OCI-LY1 (cell line): ENCODE data around the gene BAAT.

Experiments used
- H2AFZ ChIP-seq: fragments of 200-600 bp; sonication (generic), shearing (Covaris generic); 2 replicates; pipeline ENCODE4 v1.6.0; 2014; ENCODE audit warnings: antibody characterized with exemption, mild to moderate bottlenecking, low read length
- H3F3A ChIP-seq: fragments of 200-600 bp; sonication (generic), shearing (Covaris generic); 2 replicates; pipeline ENCODE4 v1.6.0; 2014; ENCODE audit warnings: mild to moderate bottlenecking, antibody characterized with exemption, low read length, moderate library complexity; ENCODE audit not compliant: insufficient read depth
- H3K27ac ChIP-seq: fragments of 200-600 bp; sonication (generic); 2 replicates; pipeline ENCODE4 v1.5.1; 2014; ENCODE audit warnings: low read length, mixed run types, mild to moderate bottlenecking, low read depth; ENCODE audit not compliant: poor library complexity, severe bottlenecking
- H3K27me3 ChIP-seq: fragments of 200-600 bp; sonication (generic); 2 replicates; pipeline ENCODE4 v1.6.0; 2014; ENCODE audit warnings: antibody characterized with exemption, mild to moderate bottlenecking, low read length, moderate library complexity; ENCODE audit not compliant: insufficient read depth
- H3K36me3 ChIP-seq: fragments of 200-600 bp; sonication (generic); 2 replicates; pipeline ENCODE4 v1.6.1; 2014; ENCODE audit warnings: mild to moderate bottlenecking, antibody characterized with exemption, low read length, moderate library complexity, mixed read lengths; ENCODE audit not compliant: insufficient read depth
- H3K4me1 ChIP-seq: fragments of 200-600 bp; sonication (generic); 2 replicates; pipeline ENCODE4 v1.5.1; 2014; ENCODE audit warnings: mild to moderate bottlenecking, low read length, moderate library complexity; ENCODE audit not compliant: insufficient read depth, severe bottlenecking
- H3K4me2 ChIP-seq: fragments of 200-600 bp; sonication (generic), shearing (Covaris generic); 2 replicates; pipeline ENCODE4 v1.6.1; 2014; ENCODE audit warnings: low read length
- H3K4me3 ChIP-seq: fragments of 200-600 bp; sonication (generic); 2 replicates; pipeline ENCODE4 v1.5.1; 2014; ENCODE audit warnings: low read length, low read depth, mild to moderate bottlenecking, mixed read lengths; ENCODE audit not compliant: poor library complexity, severe bottlenecking
- H3K79me2 ChIP-seq: fragments of 200-600 bp; shearing (Covaris generic); 2 replicates; pipeline ENCODE4 v1.6.1; 2016; ENCODE audit warnings: mixed run types, low read length, mixed read lengths; ENCODE audit not compliant: insufficient read depth
- H3K9ac ChIP-seq: fragments of 200-600 bp; sonication (generic), shearing (Covaris generic); 2 replicates; pipeline ENCODE4 v1.6.1; 2014; ENCODE audit warnings: mild to moderate bottlenecking, low read length, mixed read lengths
- H3K9me2 ChIP-seq: fragments of 200-600 bp; sonication (generic), shearing (Covaris generic); 2 replicates; pipeline ENCODE4 v1.6.1; 2014; ENCODE audit warnings: low read depth, mild to moderate bottlenecking, low read length, mixed read lengths
- H3K9me3 ChIP-seq: fragments of 200-600 bp; shearing (Covaris generic); 2 replicates; pipeline ENCODE4 v1.6.1; 2014; ENCODE audit warnings: low read length, mixed read lengths
- H4K20me1 ChIP-seq: fragments of 200-600 bp; sonication (generic), shearing (Covaris generic); 2 replicates; pipeline ENCODE4 v1.6.0; 2016; ENCODE audit warnings: mild to moderate bottlenecking, low read length; ENCODE audit not compliant: insufficient read depth
- EZH2 ChIP-seq: fragments of 200-600 bp; sonication (generic), shearing (Covaris generic); IDR thresholded peaks from 2 replicates; pipeline ENCODE4 v1.8.0; 2017; ENCODE audit warnings: borderline replicate concordance, mixed run types, mild to moderate bottlenecking, antibody characterized with exemption, low read length, moderate library complexity, mixed read lengths
- TF ChIP-seq, protein P1 (sequence below): fragments of 200-600 bp; sonication (generic), shearing (Covaris generic); IDR thresholded peaks from 2 replicates; pipeline ENCODE4 v1.5.1; 2017; ENCODE audit warnings: mild to moderate bottlenecking, antibody characterized with exemption, low read length, moderate library complexity, mixed read lengths

The BAAT gene

DNA sequence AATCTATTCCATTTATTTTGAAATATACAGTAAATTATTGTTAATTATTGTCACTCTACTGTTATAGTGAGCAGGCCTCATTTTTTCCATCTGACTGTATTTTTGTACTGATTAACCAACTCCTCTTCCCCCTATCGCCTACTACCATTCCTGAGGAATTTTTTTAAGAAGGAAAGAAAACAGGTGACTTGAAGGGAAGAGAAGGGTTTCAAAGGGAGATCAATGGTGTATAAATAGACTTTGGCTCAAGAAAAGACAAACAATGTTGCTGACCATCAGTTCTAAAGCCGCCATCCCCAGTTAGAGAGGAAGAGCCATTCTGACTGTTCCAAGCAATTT is 69.7 kb downstream of the BAAT start:
- no peaks in the 10 kb centered on the region for H3F3A ChIP-seq
- H3K4me3 ChIP-seq, result no peak overlapping the region
- H3K9ac ChIP-seq, result no peak overlapping the region
- no peaks in the 10 kb centered on the region for H3K27me3 ChIP-seq
- no peaks in the 10 kb centered on the region for H3K79me2 ChIP-seq
- no peaks in the 10 kb centered on the region for H3K4me1 ChIP-seq
- no peaks in the 10 kb centered on the region for H4K20me1 ChIP-seq
- H2AFZ ChIP-seq, result no peak overlapping the region
- H3K36me3 ChIP-seq, result no peaks in the 10 kb centered on the region
- H3K27ac ChIP-seq, result no peak overlapping the region
- no peaks in the 10 kb centered on the region for H3K9me3 ChIP-seq
- H3K4me2 ChIP-seq, result no peak overlapping the region
- H3K9me2 ChIP-seq, result no peaks in the 10 kb centered on the region
- TF ChIP-seq, protein P1, sequence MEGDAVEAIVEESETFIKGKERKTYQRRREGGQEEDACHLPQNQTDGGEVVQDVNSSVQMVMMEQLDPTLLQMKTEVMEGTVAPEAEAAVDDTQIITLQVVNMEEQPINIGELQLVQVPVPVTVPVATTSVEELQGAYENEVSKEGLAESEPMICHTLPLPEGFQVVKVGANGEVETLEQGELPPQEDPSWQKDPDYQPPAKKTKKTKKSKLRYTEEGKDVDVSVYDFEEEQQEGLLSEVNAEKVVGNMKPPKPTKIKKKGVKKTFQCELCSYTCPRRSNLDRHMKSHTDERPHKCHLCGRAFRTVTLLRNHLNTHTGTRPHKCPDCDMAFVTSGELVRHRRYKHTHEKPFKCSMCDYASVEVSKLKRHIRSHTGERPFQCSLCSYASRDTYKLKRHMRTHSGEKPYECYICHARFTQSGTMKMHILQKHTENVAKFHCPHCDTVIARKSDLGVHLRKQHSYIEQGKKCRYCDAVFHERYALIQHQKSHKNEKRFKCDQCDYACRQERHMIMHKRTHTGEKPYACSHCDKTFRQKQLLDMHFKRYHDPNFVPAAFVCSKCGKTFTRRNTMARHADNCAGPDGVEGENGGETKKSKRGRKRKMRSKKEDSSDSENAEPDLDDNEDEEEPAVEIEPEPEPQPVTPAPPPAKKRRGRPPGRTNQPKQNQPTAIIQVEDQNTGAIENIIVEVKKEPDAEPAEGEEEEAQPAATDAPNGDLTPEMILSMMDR, result no peak
- TF ChIP-seq EZH2, result no peak

DNA sequence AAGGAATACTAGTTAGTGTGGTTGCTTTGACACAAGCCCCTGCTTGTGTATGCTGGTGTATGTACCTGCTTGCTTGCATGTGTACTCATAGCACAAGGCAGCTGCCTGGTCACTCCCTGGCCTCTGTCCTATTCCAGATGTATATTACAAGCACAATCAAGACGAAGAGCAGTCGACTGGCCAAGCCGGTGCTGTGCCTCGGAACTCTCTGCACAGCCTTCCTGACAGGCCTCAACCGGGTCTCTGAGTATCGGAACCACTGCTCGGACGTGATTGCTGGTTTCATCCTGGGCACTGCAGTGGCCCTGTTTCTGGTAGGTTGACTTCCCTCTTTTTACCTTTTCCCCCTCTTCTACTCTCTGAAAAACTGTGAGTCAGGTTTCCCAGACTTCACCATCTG is 72.1 kb downstream of the BAAT start:
- Histone ChIP-seq H3K4me3 (no peak overlapping the region), H2AFZ (no peak overlapping the region), H3K79me2 (no peaks in the 10 kb centered on the region), H4K20me1 (no peaks in the 10 kb centered on the region), H3F3A (no peaks in the 10 kb centered on the region), H3K27me3 (no peaks in the 10 kb centered on the region; the same call in 1 of the 2 replicates), H3K4me2 (no peak overlapping the region), H3K27ac (no peak overlapping the region), H3K9ac (no peak overlapping the region), H3K9me2 (no peaks in the 10 kb centered on the region), H3K9me3 (no peaks in the 10 kb centered on the region), H3K36me3 (no peaks in the 10 kb centered on the region), H3K4me1 (no peaks in the 10 kb centered on the region)
- TF ChIP-seq EZH2, result no peak
- TF ChIP-seq, protein P1, result no peak

DNA sequence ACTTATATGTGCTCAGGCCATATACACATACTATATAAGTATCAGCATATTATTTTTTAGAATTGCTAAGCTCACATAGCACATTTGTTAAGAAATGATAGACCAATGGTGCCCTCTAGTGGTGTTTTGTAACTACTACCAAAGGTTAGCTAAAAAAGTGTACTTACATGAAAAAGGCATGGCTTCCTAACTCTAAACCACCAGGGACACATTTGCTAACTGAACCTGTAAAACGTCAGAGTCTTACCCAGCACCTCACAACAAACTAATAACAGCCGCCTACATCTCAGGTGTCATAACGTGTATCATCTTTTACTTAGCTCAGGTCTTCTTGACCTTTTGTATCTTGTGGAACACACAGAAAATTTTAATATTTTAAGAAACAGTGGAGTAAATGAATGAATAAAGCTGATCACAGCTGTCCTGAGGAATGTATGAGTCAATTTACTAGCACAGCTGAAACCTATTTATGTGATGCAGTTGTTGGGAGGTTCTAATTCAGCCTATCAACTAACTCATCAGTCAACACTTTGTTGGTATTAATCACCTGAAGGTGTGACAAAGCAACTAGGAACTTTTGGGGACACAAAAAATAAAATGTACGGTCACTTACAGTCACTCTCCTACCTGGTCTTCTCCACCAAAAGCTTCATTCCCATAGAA is 72.9 kb downstream of the BAAT start:
- Histone ChIP-seq H3K4me3 (no peak overlapping the region), H4K20me1 (no peaks in the 10 kb centered on the region), H3K27ac (no peak overlapping the region), H3F3A (no peaks in the 10 kb centered on the region), H2AFZ (no peak overlapping the region), H3K27me3 (peaks cover 1% of the 10 kb centered on the region; the same call in 1 of the 2 replicates), H3K9ac (no peak overlapping the region), H3K4me2 (no peak overlapping the region), H3K4me1 (no peaks in the 10 kb centered on the region), H3K79me2 (no peaks in the 10 kb centered on the region), H3K9me3 (no peaks in the 10 kb centered on the region), H3K36me3 (no peaks in the 10 kb centered on the region), H3K9me2 (no peaks in the 10 kb centered on the region)
- TF ChIP-seq EZH2, result no peak
- TF ChIP-seq, protein P1, result peak; percentile 71
